Measurements from ENCODE around the gene ARHGAP26. TPM values are rescaled to one million over a fixed set of nuclear protein-coding genes. Genes with fewer than 3 reads are reported as not detected.

ARHGAP26 gene
- total RNA-seq, 4 donors from 2014 or later, result 11.0 to 23.3 (median 14.3) TPM

GRCh38 chr5:143245929-143246561 is 475.9 kb downstream of the ARHGAP26 start:
- WGBS, 2 donors, result 86 to 91% methylated on average over 11 of the region's 11 CpGs
- no peak overlapping the region for H3K4me3 ChIP-seq (ENCODE audit: low read depth, poor library complexity, severe bottlenecking)
- TF ChIP-seq CTCF (IDR thresholded peaks at IDR 0.05), result no peak
- TF ChIP-seq POLR2A (IDR thresholded peaks at IDR 0.05), result no peak
- intact Hi-C loops (cut with DNase I; ENCODE audit: low total_unique reads), result no loop called here
- DNase-seq (ENCODE audit: low spot score in 2 of 2), result no peak

- 86 to 88% methylated on average over 1 of the region's 1 CpG for WGBS, 2 donors
- no peak for TF ChIP-seq CTCF (IDR thresholded peaks at IDR 0.05)
- TF ChIP-seq POLR2A (IDR thresholded peaks at IDR 0.05), result no peak
- DNase-seq (ENCODE audit: low spot score in 2 of 2), result no peak
- H3K4me3 ChIP-seq (ENCODE audit: low read depth, poor library complexity, severe bottlenecking), result no peak overlapping the region
- intact Hi-C loops (cut with DNase I; ENCODE audit: low total_unique reads), result no loop called here
These were observed 477.1 kb downstream of the ARHGAP26 start for GRCh38 chr5:143247134-143247815.

GRCh38 chr5:143248391-143248790 is 478.2 kb downstream of the ARHGAP26 start:
- intact Hi-C loops (cut with DNase I; ENCODE audit: low total_unique reads), result no loop called here
- 83 to 84% methylated on average over 3 of the region's 3 CpGs for WGBS, 2 donors
- TF ChIP-seq CTCF (IDR thresholded peaks at IDR 0.05) (no peak), POLR2A (IDR thresholded peaks at IDR 0.05) (no peak)
- no peak for DNase-seq (ENCODE audit: low spot score in 2 of 2)
- no peak overlapping the region for H3K4me3 ChIP-seq (ENCODE audit: low read depth, poor library complexity, severe bottlenecking)

GRCh38 chr5:143248822-143249579 is 478.8 kb downstream of the ARHGAP26 start:
- no peak for DNase-seq (ENCODE audit: low spot score in 2 of 2)
- intact Hi-C loops (cut with DNase I; ENCODE audit: low total_unique reads), result no loop called here
- no peak overlapping the region for H3K4me3 ChIP-seq (ENCODE audit: low read depth, poor library complexity, severe bottlenecking)
- WGBS, 2 donors, result 61 to 69% methylated on average over 3 of the region's 3 CpGs
- TF ChIP-seq POLR2A (IDR thresholded peaks at IDR 0.05) (no peak), CTCF (IDR thresholded peaks at IDR 0.05) (no peak)

- no peak for TF ChIP-seq POLR2A (IDR thresholded peaks at IDR 0.05)
- TF ChIP-seq CTCF (IDR thresholded peaks at IDR 0.05), result no peak
- intact Hi-C loops (cut with DNase I; ENCODE audit: low total_unique reads), result no loop called here
- no peak overlapping the region for H3K4me3 ChIP-seq (ENCODE audit: low read depth, poor library complexity, severe bottlenecking)
- no peak for DNase-seq (ENCODE audit: low spot score in 2 of 2)
- 93 to 98% methylated on average over 2 of the region's 2 CpGs for WGBS, 2 donors
These were observed 479.7 kb downstream of the ARHGAP26 start for GRCh38 chr5:143249851-143250250.

Data from lower leg skin (tissue), 4 donors.